NCI-H1092 treated with DMSO at 0.1 percent for 48 hours (cell line): ENCODE results near the gene ERRFI1.

Source experiments
- DNase-seq: peaks from one replicate; lab custom pipeline; 2025; lab: John Stamatoyannopoulos, UW

The ERRFI1 gene

DNA sequence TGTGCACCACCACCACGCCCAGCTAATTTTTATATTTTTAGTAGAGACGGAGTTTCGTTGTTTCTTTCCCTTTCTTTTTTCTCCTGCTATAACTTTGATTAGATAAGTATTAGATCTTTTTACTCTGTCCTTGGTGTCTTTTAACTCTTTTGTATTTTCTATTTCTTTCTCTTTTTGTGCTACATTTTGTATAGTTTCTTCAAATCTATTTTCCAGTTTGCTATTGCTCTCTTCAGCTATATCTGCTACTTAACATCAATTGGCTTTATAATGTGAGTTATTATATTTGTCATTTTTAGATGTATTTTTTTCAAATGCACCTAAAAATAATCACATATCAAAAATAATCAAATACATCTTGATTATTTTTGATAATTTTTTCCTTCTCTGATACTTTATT, 16.0 kb upstream of the ERRFI1 start:
- no peak for DNase-seq

DNA sequence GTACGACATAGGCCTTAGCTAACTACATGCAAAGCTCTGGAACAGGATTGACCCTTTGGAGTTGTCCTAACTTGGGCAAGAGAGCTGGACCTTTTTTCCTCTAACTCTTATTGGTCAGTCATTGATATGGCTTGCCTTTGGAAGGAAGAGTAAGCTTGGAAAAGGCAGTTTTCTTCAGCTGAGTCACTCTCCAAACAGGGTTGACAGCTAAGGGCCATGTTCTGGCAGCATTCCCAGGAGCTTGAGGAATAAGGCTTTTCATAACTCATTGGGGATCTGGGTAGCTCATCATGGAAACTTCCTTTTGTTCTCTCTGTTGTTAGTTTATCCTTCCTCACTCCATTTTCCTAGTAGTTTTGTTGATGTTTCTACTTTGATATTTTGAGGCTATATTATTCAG, 14.5 kb upstream of the ERRFI1 start:
- DNase-seq = peak; percentile 36

DNA sequence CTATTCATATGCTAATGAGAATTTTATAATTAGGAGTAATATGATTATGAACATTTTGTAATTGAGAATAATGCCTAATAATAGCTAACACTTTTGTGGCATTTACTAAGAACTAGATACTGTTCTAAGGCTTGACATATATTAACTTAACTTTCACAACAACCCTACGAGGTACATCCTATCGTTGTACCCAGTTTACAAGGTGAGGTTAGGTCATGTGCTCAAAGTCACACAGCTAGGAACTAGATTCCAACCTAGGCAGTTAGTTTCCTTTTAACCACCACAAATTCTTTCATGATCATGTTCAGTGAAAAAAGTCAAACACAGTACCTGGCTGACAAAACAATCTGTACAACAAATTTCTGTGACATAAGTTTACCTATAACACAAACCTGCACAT, 13.0 kb upstream of the ERRFI1 start:
- DNase-seq = no peak

DNA sequence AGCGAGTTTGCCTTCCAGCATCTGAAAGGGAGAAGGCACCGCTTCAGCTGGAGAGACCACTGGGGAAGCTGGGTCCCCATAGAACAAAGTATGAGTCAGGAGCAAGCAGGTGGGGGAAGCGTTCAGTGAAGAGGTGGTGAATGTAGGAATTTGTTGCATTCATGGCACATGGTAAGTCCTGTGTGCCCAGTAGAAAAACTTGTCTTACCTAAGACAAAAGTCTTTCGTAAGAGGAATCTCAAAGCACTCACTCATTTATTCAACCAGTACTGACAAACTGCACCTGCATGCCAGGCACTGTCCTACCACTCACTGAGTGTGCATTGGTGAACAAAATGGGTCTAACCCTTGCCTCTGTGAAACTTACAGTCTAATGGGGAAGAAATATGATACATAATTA, 9.2 kb upstream of the ERRFI1 start:
- no peak for DNase-seq

DNA sequence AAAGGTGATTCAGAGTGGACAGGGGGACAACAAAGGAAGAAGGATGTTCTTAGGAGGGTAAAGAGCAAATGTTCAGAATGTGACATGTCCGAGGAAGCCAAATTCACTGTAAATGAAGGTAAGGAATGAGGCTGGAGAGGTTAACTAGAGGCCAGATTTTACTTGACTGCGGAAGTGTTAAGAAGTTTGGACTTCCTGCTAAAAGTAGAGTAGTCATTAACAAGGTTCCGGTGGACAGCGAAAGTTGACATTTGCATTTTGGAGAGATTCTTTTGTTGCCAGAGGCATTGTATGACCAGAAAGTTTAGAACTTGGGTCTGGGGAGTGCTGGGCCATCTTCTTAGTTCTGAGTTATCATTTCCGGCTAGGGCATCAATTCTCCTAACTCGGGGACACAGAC, 7.2 kb upstream of the ERRFI1 start:
- DNase-seq = no peak

DNA sequence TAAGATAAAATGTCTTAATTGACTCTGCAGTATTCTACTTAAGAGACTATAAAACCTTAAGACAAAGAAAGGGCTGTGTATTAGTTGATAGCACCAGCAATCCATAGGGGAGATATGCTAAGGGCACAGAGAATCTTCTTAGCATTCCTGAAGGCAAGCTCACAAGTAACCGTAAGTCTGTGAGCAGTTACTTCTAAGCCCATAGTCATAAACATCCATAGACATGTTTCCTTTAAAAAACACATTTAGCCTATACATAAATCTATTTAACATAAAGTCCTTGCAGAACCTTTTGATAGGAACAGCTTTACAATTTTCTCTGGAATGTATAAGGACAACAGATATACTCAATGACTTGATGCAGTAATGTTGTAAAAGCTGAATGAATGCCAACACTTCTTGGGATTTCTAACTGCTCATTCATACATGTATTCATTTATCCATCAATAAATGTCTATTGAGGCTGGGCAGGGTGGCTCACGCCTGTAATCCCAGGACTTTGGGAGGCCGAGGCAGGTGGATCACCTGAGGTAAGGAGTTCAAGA, 6.3 kb upstream of the ERRFI1 start:
- DNase-seq = no peak

DNA sequence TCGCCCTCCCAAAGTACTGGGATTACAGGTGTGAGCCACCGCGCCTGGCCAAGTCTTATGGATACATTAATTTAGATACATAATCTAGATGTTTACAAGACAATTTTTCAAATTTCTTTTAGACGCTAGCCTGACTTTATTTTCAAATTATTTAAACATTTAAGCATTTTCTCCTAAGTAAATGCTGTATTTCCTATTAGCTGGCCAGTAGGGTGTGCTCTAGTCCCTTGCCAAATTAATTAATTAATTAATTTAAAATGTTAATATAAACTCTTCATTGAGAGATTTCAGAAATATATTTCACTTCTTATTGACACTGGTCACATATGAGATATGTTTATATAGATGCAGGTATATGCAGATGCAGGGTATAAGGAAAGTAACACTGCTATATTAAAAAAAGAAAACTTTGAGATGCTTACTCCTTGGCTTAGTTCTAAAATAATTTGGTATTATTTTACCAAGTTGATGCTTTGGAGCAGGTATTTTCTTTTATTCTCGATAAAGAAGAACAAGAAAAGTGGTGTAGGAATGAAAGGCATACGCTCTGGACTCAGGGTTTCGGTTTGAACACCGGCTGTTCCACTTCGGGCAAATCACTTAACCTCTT, 5.2 kb upstream of the ERRFI1 start:
- DNase-seq = peak; percentile 43

DNA sequence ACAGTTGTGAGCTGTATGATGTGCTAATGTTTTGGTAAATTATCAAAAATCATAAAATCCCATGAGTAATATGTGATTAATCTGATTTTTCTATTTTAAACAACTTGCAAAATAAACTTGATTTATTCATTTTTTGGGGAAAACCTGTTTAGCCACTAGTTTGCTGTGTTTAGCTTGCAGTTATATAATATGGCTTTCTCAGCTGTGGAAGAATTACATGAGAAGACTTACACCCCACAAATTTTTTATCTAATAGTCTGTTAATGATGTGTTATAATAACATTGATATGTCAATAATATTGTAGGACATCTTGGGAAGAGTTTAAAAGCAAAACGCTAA, 2.4 kb upstream of the ERRFI1 start:
- no peak for DNase-seq

DNA sequence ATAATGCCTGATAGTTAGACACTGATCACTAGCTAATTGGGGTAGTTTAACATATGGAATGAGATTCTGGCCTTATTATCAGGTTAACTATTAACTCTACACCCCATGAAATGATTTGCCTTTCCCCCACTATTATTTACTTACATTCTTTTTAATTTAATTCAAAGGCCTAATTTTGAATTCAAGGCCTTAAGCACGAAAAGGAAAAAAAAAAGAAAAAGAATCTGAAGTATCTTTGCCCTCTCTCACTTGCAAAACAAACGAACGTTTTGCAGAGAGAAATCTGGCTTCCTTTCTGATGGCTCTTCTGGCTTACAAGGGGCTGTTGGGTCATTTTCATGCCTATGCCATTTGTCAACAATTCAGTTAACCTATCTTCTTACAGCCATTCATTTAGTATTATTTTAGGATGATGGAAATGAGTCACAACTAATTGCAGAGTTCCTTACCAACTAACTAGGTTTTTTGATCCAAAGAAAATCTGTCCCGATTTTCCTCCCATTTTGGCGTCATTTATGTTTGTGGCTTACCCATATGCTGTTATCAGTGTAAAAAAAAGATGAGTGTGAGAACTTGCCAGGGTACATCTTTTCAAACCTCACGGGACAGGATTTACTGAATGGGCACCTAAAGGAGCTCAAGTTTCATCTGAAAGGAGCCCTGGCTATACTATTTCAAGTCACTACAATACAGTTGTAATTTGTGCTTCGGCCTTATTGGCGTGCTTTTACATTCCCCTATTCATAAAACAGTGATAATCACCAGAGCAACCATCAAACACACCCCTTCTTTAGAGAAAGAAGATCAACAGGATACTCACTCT, 1.9 kb upstream of the ERRFI1 start:
- no peak for DNase-seq

DNA sequence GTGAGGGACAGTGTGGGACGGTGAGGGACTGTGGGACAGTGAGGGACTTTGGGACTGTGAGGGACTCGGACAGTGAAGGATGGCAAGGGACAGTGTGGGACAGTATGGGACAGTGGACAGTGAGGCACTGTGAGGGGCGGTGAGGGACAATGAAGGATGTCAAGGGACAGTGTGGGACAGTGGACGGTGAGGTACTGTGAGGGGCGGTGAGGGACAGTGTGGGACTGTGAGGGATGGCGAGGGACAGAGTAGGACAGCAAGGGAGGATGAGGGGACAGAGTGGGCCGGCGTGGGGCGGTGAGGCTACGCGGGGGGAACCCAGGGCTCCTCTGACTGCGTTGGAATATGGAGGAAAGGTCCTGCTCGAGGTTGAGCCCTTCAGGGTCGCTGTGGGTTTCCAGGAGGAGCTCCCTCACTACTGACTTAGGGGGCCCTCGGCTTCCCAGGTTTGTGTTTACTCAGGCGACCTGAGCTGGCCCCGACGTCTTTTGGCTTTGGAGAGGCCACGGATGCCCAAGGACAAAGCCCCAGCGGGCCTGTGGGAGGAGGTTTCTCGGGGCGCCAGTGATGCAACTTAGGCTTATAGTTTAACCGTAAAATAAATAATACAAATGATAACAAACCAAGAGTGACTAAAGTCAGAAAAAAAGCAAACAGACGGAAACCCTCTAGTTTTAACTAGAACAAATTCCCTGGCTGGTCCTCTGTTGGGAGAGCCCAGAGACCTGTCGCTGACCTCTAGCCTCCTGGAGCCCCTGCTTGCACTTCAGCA, 1.1 kb upstream of the ERRFI1 start:
- no peak for DNase-seq

DNA sequence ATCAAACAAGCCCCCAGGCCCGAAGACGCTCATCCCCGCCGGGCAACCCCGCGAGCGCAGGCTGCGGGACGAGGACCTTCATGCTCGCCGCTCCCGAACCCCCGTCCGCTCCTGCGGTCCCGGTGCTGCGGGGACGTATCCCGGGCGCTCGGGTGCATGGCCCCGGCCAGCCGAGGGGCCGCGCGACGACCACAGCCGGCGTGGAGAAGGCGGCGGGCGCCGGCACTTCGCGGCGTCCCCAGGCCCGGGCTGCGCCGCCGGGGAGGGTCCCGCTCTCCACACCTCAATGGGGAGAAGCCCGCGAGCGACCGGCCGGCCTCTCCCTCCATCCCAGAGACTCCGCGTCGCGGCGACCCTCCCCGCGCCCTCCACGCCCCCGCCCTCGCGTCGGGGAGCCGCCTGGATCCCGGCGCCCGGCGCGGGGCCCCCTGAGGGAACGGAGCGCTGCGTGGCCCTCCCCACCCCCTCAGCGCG, 401 bp downstream of the ERRFI1 start:
- peak; percentile 55 for DNase-seq

DNA sequence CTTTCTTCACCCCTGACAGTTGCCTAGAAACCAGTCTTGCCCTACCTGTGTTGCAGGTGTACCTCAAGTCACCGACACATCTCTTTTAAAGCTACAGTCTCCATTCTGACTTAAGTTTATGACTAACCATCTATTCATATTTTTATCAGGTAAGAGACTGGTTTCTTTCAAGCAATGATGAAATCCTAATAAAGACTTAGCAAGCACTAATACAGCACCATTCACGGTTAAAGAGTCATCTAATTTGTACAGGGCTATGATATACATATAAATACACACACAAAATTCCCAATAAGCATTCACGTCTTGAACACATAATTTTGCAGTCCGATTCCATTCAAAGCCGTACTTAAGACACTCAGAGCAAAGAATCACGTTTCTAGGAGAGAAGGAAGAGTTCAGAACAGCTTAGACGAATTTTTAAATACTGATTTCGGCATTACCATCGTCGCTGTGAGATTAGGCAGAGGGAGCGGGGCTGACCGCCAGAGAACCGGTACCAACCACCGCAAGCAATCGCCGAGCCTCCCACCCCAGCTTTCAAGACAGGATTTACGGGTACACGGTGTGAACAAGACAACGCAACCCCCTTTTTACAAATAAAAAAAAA, 943 bp downstream of the ERRFI1 start:
- DNase-seq = peak; percentile 61

DNA sequence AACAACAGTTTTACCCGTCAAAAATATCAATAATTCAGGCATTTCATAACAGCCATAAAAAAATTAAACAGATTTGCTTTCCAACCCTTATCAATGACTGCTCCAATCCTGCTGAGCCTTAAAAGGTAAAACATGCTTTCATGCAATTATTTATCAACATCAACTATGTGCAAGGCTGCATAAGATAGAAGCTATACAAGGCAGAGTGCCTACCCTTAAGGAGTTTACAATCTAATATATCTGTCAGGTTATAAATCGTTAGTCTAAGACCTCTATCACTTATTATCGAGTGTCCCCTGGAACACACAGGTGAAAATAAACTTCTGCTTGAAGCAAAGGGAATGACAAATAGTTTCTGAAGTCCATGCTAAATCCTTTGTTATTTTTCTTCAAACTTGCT, 1.8 kb downstream of the ERRFI1 start:
- DNase-seq = no peak

DNA sequence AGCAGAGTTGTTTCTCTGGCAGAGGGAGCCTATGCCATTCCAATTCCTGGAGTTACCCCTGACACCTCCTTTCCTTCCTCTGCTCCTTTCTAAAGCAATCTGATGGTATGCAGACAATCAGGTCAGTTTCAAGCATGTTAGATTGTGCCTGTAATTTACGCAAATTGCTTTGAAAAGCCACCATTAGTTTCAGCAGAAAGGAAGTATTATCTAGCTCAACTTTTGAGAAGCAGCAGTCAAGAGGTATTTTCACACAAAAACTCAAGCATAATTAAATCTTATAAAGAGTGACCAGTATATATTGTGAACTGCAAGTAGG, 2.2 kb downstream of the ERRFI1 start:
- DNase-seq = no peak

DNA sequence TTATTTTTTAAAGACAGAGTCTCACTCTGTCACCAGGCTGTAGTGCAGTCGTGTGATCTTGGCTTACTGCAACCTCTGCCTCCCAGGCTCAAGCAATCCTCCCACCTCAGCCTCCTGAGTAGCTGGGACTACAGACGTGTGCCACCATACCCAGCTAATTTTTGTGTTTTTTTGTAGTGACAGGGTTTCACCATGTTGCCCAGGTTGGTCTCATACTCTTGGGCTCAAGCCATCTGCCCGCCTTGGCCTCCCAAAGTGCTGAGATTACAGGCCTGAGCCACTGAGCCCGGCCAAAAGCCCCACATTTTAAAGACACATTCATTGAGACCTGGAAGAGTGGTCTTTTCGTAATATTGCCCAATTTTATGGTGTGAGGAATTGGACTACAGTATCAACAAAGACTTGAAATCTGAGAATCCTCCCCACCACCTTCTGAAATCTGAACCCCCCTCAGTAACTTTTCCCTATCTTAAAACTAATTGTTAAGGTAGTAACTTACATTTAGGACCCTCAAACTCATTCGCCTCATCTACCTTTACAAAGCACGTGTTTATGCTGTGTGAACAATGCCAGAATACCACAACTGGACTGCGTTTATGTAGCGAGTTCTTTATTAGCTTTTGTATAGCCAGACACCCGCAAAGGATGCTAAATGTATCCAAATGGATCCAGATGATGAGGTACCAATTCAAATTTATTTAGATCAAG, 2.7 kb downstream of the ERRFI1 start:
- no peak for DNase-seq

DNA sequence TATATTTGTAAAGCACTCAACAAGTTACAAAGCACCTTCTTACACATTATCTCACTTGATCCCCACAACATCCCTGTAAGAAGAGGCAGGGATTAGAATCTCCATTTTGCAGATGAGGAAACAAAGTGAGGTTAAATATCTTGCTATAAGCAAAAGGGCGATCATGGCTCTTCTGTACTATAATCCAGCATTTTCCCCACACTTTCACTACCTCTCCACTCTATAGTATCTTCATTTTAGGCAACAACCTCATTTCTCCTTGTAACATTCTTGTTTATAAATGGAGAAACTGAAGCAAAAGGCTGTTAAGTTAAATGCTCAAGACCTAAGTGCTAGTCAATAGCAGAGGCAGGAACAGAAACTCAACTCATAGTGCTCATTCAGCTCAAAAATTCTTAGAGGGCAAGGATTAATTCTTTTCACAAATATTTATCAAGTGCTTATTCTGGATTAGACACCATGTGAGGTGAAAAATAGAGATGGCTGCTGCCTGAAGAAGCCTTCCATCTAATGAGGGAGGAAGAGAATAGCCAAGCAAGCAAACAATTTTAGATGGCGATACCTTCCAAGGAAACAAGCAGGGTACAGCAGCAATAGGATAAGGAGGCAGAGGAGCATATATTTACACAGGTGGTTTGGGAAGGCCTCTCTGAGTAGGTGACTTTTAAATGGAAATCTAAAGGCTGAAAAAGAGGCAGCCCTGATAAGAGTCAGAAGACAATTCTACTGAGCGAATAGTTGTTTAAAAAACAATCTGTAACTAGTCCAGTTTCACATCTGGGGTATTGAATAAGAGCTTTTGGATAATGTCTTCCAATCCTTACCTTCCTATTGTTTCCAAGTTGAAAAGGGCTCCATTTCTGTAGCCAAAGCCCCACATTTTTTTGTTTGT, 3.5 kb downstream of the ERRFI1 start:
- DNase-seq = no peak

DNA sequence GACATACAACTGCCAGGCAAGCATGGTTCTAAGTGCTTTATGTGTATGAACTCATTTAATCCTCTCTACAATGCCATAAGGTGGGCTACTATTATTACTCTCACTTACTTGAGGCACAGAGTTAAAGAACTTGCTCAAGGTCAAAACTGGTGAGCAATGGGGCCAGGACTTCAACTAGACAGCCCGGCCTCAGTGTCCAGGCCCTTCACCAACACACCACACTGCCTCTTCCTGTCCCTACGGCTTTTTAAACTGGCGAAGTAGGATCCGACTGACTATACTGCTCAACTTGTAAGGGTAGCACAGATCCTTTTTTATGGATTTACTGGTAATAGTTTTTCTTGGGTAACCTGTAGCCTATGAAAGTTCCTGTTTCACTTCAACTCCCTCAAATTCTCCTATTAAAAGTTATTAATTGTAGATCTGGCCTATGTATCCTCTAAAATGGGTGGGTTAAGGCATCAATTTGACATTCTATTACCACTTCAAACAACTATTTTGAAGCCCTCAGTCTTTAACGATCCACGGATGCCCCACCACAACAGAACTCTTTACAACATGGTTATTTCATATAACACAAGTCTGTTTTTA, 4.3 kb downstream of the ERRFI1 start:
- DNase-seq = no peak

DNA sequence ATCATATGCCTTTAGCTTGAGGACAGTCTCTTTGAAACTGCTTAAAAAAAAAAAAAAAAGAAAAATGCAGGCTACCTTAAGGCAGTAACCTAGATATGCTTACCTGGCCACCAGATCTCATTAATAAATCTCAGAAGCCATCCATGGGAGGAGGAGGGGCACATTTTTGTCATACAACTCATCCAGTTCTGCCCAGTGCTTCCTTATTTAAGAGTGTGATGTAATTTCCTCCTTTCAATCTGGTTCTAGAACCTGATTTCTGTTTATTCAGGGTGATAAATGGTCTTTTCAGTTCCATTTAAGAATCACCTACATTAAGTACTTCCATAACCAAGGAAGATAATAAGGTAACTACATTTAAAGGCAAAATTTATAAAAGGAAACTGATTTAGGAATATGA, 6.1 kb downstream of the ERRFI1 start:
- DNase-seq = no peak

DNA sequence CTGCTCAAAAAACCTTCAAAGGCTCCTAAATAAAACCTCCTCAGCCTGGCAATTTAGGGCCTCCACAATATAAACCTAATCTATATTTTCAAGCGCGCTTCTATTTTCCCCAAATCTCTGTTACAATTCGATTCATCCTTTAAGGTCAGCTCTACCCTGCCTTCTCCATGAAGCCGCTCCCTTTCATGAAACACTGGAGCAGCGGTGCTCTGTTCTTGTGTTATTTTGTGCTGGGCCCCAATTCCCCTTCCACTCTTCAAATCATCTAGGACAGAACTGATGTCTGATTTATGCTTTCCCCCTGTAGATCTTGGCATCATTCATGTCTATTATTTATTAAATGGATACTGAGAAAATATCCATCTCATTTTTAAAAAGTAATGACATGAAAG, 6.9 kb downstream of the ERRFI1 start:
- no peak for DNase-seq

DNA sequence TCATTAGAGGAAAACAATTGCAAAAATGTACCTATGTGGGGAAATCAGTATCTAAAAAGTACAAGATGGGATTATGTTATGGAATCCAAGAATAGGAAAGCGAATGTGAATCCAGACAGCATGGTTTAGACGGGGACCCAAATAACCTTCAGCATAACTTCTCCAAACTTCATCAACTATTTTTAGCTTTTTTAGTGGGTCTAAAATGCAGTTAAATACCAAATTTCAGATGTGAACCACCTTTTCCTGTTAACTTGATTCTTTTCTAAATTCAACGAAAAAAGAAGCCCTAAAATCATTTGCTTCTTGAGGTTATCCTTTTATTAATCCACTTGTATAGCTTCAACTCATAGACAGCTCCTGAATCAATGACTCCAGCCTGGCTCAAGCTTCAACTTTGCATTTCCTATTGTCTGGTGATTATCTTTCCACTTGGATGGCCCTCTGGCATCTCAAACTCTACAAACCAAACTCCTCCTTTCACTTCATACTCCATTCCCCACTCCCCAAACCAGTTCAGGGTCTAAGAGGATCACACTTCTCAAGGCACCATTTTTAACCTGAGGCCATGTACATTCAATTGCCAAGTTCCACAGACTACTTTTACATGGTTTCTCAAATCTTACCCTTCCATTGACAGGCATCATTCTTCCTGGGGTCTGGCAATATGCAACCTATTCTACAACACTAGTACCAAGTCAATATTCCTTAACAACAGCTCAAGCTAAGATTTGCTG, 7.4 kb downstream of the ERRFI1 start:
- no peak for DNase-seq
